ENCODE results near the gene TMEM123. TPM values are rescaled to one million over a fixed set of nuclear protein-coding genes. Genes with fewer than 3 reads are reported as not detected.
A peak's percentile ranks its signal among the peaks of the same experiment; 100 is the strongest.

The TMEM123 gene
- total and polyA plus RNA-seq, 10 of the 15 experiments (the other 5 are each of a cell fraction or from before 2014, with no cell fraction given): 35.1 to 667 (median 123) TPM

- Histone ChIP-seq H3K27ac (ENCODE audit: control insufficient read depth, insufficient read depth) (peak overlapping the region; percentile 91), H3K79me2 (ENCODE audit: control insufficient read depth, insufficient read depth, low read length) (peaks cover 17% of the 10 kb centered on the region), H3K4me2 (ENCODE audit: control insufficient read depth, insufficient read depth) (peak overlapping the region; percentile 77), H3K4me3 (0 out of 2 replicates have a peak overlapping the region, but pooled peaks have one; percentile 27), H3K27me3 (replicated peaks in 1 of 2; ENCODE audit: control insufficient read depth in 2 of 2, insufficient read depth in 2 of 2, low read length in 1 of 2) (no peaks in the 10 kb centered on the region), H2AFZ (ENCODE audit: control insufficient read depth, low read depth, low read length) (no peak overlapping the region), H3K9me3 (replicated peaks; ENCODE audit: control insufficient read depth, insufficient read depth, low read length) (peaks cover 33% of the 10 kb centered on the region), H3K36me3 (ENCODE audit: control insufficient read depth in 2 of 2, insufficient read depth in 2 of 2, low read length in 1 of 2) (no peaks in the 10 kb centered on the region; a peak in 3 of 4 replicates), H4K20me1 (ENCODE audit: control insufficient read depth, insufficient read depth) (no peaks in the 10 kb centered on the region), H3K4me1 (ENCODE audit: control insufficient read depth, insufficient read depth, low read length) (peaks cover 35% of the 10 kb centered on the region), H3K9ac (ENCODE audit: control insufficient read depth, insufficient read depth, low read length) (no peak overlapping the region)
- POLR2A ChIA-PET: interaction anchor here (1.7 to 1.9 kb wide), 2 partner anchors 17 to 19 kb away, joined by 7 to 9 read pairs; no protein-coding TSS in a partner anchor
- SMC1A ChIA-PET (ENCODE audit: uncharacterized antibody, unreplicated experiment): interaction anchor here (0.8 to 2.7 kb wide), 15 partner anchors 11 to 182 kb away, joined by 3 to 25 read pairs (median 7); partner anchors contain the start of gene TMEM123
- DNase-seq (ENCODE audit: low read depth, low spot score) (no peak), FAIRE-seq (no peak), ATAC-seq (no peak)
- BruUV-seq (replicated peaks): no TSS peak
- RAD21 ChIA-PET (ENCODE audit: unreplicated experiment): interaction anchor here (1.4 to 1.9 kb wide), 5 partner anchors 15 to 182 kb away, joined by 5 to 14 read pairs (median 7); partner anchors contain the start of gene TMEM123
- TF ChIP-seq NFYB (IDR thresholded peaks at IDR 0.05; ENCODE audit: insufficient read depth, low read depth, low read length) (no peak), CEBPB (IDR thresholded peaks at IDR 0.05; ENCODE audit: borderline replicate concordance in 1 of 2, low read depth in 2 of 2, low read length in 2 of 2) (0 out of 4 replicates have a peak, but pooled peaks of 1 of the 2 experiments have one; percentile 1), ZNF24 (IDR thresholded peaks at IDR 0.05) (no peak), FOS (IDR thresholded peaks at IDR 0.05; ENCODE audit: borderline replicate concordance, extremely low read depth, insufficient read length) (no peak)
- CTCF ChIA-PET: interaction anchor here (1.2 to 2.7 kb wide), 6 partner anchors 16 to 182 kb away, joined by 4 to 19 read pairs (median 8); no protein-coding TSS in a partner anchor
- intact Hi-C loops (cut with micrococcal nuclease; ENCODE audit: unreplicated experiment): loop anchor here (2.0 to 5.0 kb wide), 2 partner anchors 15 to 114 kb away; partner anchors contain the start of gene BIRC3
- WGBS (ENCODE audit: insufficient coverage, insufficient replicate concordance, low lambda C conversion rate, missing lambda C conversion rate): 27% methylated on average over 2 of the region's 2 CpGs
- in situ Hi-C loops (cut with MboI): no loop called here
Measured at GRCh38 chr11:102431404-102431803, 21.2 kb downstream of the TMEM123 start.

All from GM12878 (cell line).